GM18526 (cell line): ENCODE data around the gene SLC35F3.

Experiments used
- POLR2A ChIP-seq: IDR thresholded peaks from 3 replicates; pipeline ENCODE4 v1.6.1; 2011; ENCODE audit not compliant: insufficient read length; ENCODE audit errors: extremely low read depth

Gene SLC35F3

GRCh38 chr1:234320069-234320468 lies 415.6 kb downstream of the SLC35F3 start:
- TF ChIP-seq POLR2A = no peak

- no peak for TF ChIP-seq POLR2A
Observed at GRCh38 chr1:234320549-234320948, 416.1 kb downstream of the SLC35F3 start.

GRCh38 chr1:234321231-234321630 lies 416.8 kb downstream of the SLC35F3 start:
- no peak for TF ChIP-seq POLR2A

- TF ChIP-seq POLR2A = no peak
Observed at GRCh38 chr1:234322097-234322496, 417.6 kb downstream of the SLC35F3 start.

- no peak for TF ChIP-seq POLR2A
Observed at GRCh38 chr1:234322979-234323378, 418.5 kb downstream of the SLC35F3 start.

- no peak for TF ChIP-seq POLR2A
Observed at GRCh38 chr1:234324821-234325220, 420.3 kb downstream of the SLC35F3 start.

GRCh38 chr1:234325878-234326496 lies 421.5 kb downstream of the SLC35F3 start:
- TF ChIP-seq POLR2A = no peak

- no peak for TF ChIP-seq POLR2A
Observed at GRCh38 chr1:234326497-234327366, 422.3 kb downstream of the SLC35F3 start.

- TF ChIP-seq POLR2A = no peak
Observed at GRCh38 chr1:234327577-234328164, 423.2 kb downstream of the SLC35F3 start.

- TF ChIP-seq POLR2A = no peak
Observed at GRCh38 chr1:234330843-234331215, 426.4 kb downstream of the SLC35F3 start.

GRCh38 chr1:234331507-234331906 lies 427.0 kb downstream of the SLC35F3 start:
- TF ChIP-seq POLR2A = no peak

- TF ChIP-seq POLR2A = no peak
Observed at GRCh38 chr1:234336359-234336758, 431.9 kb downstream of the SLC35F3 start.

- TF ChIP-seq POLR2A = no peak
Observed at GRCh38 chr1:234337233-234337632, 432.8 kb downstream of the SLC35F3 start.

- TF ChIP-seq POLR2A = no peak
Observed at GRCh38 chr1:234340528-234340927, 436.1 kb downstream of the SLC35F3 start.

- TF ChIP-seq POLR2A = no peak
Observed at GRCh38 chr1:234342774-234343173, 438.3 kb downstream of the SLC35F3 start.

GRCh38 chr1:234345237-234345636 lies 440.8 kb downstream of the SLC35F3 start:
- no peak for TF ChIP-seq POLR2A
